Astrocyte (in vitro differentiated cells and primary cell): ENCODE data around the gene AMFR.

Experiments
- EZH2 ChIP-seq: IDR thresholded peaks from 2 replicates; pipeline ENCODE4 v1.6.1; 2012; ENCODE audit warnings: mild to moderate bottlenecking, low read length, inconsistent platforms; ENCODE audit not compliant: insufficient read depth
- TF ChIP-seq, protein P1 (sequence below): IDR thresholded peaks from 2 replicates; pipeline ENCODE4 v1.5.1; 2011; ENCODE audit warnings: low read depth, mild to moderate bottlenecking, inconsistent platforms, low read length, moderate library complexity; ENCODE audit not compliant: insufficient read depth

DNA sequence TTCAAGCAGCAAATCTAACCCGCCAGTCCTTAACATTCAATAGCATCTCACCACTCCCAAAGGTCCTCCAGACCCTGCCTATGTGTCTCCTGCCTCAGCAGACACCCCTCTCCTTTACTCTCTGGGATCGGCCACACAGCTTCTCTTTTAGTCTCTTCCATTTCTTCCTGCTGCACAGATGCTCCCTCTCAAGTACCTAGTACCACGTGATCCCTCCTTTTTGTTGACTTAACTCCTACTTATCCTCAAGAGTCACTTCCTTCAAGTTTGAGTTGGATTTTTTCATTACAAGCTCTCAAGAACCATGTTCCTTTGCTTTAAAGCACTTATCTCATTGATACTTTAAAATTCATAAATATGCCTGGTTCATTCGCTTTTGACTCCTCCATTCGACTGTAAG lies 24.9 kb downstream of the AMFR start:
- TF ChIP-seq, protein P1, sequence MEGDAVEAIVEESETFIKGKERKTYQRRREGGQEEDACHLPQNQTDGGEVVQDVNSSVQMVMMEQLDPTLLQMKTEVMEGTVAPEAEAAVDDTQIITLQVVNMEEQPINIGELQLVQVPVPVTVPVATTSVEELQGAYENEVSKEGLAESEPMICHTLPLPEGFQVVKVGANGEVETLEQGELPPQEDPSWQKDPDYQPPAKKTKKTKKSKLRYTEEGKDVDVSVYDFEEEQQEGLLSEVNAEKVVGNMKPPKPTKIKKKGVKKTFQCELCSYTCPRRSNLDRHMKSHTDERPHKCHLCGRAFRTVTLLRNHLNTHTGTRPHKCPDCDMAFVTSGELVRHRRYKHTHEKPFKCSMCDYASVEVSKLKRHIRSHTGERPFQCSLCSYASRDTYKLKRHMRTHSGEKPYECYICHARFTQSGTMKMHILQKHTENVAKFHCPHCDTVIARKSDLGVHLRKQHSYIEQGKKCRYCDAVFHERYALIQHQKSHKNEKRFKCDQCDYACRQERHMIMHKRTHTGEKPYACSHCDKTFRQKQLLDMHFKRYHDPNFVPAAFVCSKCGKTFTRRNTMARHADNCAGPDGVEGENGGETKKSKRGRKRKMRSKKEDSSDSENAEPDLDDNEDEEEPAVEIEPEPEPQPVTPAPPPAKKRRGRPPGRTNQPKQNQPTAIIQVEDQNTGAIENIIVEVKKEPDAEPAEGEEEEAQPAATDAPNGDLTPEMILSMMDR, result no peak
- TF ChIP-seq EZH2, result no peak
